Effector memory CD4-positive, alpha-beta T cell (primary cell): Measurements from ENCODE around the gene ZNF581.

Source experiments
- DNase-seq, 3 donors: peaks; one replicate each; pipeline ENCODE4 v3.0.0-alpha.2; 2020
- H3K27ac ChIP-seq: 2 replicates; pipeline ENCODE4 v1.7.0; 2013; ENCODE audit warnings: mild to moderate bottlenecking, low read length, moderate library complexity; ENCODE audit not compliant: insufficient read depth, poor library complexity, severe bottlenecking
- H3K27me3 ChIP-seq: replicated peaks from 2 replicates; pipeline ENCODE4 v1.7.0; 2013; ENCODE audit warnings: mild to moderate bottlenecking, low read length; ENCODE audit not compliant: insufficient read depth, control insufficient read depth, poor library complexity, severe bottlenecking
- H3K36me3 ChIP-seq: 2 replicates; pipeline ENCODE4 v1.7.0; 2013; ENCODE audit warnings: mild to moderate bottlenecking, low read length, moderate library complexity; ENCODE audit not compliant: control insufficient read depth, insufficient read depth
- H3K4me1 ChIP-seq: 2 replicates; pipeline ENCODE4 v1.7.0; 2013; ENCODE audit warnings: low read length, mild to moderate bottlenecking; ENCODE audit not compliant: control insufficient read depth, insufficient read depth, poor library complexity, severe bottlenecking
- H3K4me3 ChIP-seq: 2 replicates; pipeline ENCODE4 v1.7.0; 2013; ENCODE audit warnings: low read length, low read depth, mild to moderate bottlenecking; ENCODE audit not compliant: insufficient read depth, poor library complexity, severe bottlenecking
- H3K9me3 ChIP-seq: 2 replicates; pipeline ENCODE4 v1.7.0; 2013; ENCODE audit warnings: mild to moderate bottlenecking, low read length, moderate library complexity; ENCODE audit not compliant: control insufficient read depth

ZNF581 gene

GRCh38 chr19:55687281-55688201 is 44.1 kb downstream of the ZNF581 start:
- no peaks in the 10 kb centered on the region for H3K9me3 ChIP-seq
- peaks cover 72% of the 10 kb centered on the region for H3K36me3 ChIP-seq
- H3K27me3 ChIP-seq = no peaks in the 10 kb centered on the region
- H3K27ac ChIP-seq = no peak overlapping the region
- DNase-seq = no peak
- no peaks in the 10 kb centered on the region for H3K4me1 ChIP-seq
- no peak overlapping the region for H3K4me3 ChIP-seq

DNA sequence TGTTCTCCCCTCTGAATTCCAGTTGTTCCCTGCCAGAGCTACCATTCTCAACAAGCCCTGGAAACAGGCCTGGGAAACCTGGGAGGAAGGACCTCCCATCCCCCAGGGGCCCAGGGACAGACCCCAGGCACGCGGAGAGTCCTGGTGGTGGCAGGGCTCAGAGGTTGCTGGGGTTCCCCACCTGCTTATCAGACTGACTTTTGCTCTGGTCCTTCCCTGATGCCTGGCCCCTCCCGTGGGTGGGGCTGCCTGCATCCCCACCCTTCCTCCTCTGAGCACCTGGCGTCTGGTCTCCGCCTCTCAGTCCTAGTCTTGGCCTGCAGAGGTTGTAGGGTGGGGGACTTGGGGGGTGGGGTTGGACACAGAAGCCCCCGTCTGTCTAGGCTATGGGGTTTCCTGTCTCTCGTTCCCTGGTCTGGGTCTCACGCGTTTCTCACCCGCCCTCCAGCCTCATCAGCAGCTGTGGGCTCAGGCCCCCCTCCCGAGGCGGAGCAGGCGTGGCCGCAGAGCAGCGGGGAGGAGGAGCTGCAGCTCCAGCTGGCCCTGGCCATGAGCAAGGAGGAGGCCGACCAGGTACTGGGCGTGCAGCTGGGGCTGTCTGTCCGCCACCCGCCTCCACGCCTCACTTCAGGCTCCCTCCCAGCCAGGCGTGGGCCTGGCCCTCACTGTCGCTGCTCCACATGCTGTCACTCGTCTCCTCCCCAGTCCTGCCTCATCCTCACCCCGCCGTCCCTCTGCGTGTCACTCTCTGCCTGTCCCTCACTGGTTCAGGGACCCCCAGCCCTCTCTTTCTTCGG is 45.2 kb downstream of the ZNF581 start:
- H3K36me3 ChIP-seq = peaks cover 81% of the 10 kb centered on the region
- H3K4me3 ChIP-seq = no peak overlapping the region
- no peak overlapping the region for H3K27ac ChIP-seq
- no peaks in the 10 kb centered on the region for H3K27me3 ChIP-seq
- H3K4me1 ChIP-seq = no peaks in the 10 kb centered on the region
- no peaks in the 10 kb centered on the region for H3K9me3 ChIP-seq
- DNase-seq = no peak

DNA sequence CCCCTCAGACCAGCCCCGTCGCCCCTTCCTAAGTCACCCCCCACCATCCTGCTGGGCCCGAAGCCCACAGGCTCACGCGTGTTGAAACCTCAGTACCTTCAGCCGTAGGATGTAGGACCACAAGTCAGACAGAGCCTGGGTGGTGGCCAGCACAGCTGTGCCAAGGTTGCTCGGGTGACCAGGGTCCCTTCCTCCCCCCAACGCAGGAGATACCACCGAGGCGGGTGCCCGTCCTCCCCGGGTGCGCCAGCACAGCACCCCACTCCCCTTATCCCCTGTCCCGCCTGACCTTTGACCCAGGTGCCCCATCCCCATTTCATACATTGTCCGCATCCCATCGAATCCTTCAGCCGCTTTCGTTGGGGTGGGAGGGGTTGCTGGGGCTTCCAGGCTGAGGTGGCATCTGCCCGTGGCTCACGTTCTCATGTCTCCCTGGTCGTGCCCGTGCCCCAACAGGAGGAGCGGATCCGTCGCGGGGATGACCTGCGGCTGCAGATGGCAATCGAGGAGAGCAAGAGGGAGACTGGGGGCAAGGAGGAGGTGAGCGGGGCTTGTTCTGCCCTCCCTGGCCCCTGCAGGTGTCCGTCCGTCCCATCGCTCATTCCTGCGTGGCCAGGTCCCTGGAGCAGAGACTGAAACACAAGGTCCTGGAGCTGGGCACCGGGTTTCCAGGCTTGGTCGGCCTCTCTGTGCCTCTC is 46.1 kb downstream of the ZNF581 start:
- H3K27me3 ChIP-seq = no peaks in the 10 kb centered on the region
- H3K4me1 ChIP-seq = no peaks in the 10 kb centered on the region
- no peak for DNase-seq
- H3K4me3 ChIP-seq = no peak overlapping the region
- H3K27ac ChIP-seq = no peak overlapping the region
- H3K9me3 ChIP-seq = no peaks in the 10 kb centered on the region
- H3K36me3 ChIP-seq = peaks cover 82% of the 10 kb centered on the region

- Histone ChIP-seq H3K9me3 (no peaks in the 10 kb centered on the region), H3K4me3 (no peak overlapping the region), H3K4me1 (no peaks in the 10 kb centered on the region), H3K36me3 (peaks cover 82% of the 10 kb centered on the region), H3K27ac (no peak overlapping the region), H3K27me3 (no peaks in the 10 kb centered on the region)
- no peak for DNase-seq
Measured at GRCh38 chr19:55690109-55690768, 46.8 kb downstream of the ZNF581 start.

- H3K9me3 ChIP-seq = no peaks in the 10 kb centered on the region
- no peak for DNase-seq
- no peak overlapping the region for H3K4me3 ChIP-seq
- no peak overlapping the region for H3K27ac ChIP-seq
- no peaks in the 10 kb centered on the region for H3K27me3 ChIP-seq
- H3K4me1 ChIP-seq = no peaks in the 10 kb centered on the region
- peaks cover 81% of the 10 kb centered on the region for H3K36me3 ChIP-seq
Measured at GRCh38 chr19:55690769-55691545, 47.5 kb downstream of the ZNF581 start.

DNA sequence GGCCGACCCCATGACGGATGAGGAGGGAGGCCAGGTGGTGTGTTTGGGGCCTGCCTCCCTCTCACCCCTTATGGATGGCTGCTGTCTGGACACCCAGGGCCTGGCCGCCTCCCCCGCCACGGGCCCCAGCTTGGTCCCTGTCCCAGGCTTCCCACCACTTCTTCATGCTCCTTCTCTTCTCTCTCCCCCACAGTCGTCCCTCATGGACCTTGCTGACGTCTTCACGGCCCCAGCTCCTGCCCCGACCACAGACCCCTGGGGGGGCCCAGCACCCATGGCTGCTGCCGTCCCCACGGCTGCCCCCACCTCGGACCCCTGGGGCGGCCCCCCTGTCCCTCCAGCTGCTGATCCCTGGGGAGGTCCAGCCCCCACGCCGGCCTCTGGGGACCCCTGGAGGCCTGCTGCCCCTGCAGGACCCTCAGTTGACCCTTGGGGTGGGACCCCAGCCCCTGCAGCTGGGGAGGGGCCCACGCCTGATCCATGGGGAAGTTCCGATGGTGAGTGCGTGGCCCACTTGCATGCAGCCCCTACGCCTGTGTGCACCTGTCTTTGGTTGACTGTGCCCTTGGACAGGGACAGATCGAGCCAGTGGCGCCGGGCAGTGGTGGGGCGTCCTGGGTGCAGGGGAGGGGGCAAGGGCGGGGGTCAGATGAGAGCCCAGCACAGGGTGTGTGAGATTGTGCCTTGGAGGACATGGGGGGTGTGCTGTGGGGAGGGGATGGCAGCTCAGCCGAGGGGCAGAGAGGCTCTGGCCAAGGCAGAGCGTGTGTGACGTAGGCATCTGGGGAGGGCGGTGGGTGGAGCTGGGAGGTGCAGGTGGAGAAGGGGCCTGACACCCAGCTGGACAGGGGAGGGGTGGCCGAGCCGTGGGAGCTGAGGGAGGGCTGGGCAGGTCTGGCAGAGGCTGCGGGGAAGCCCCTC is 48.4 kb downstream of the ZNF581 start:
- peaks cover 80% of the 10 kb centered on the region for H3K36me3 ChIP-seq
- H3K4me3 ChIP-seq = no peak overlapping the region
- no peaks in the 10 kb centered on the region for H3K4me1 ChIP-seq
- H3K27me3 ChIP-seq = no peaks in the 10 kb centered on the region
- H3K9me3 ChIP-seq = no peaks in the 10 kb centered on the region
- no peak for DNase-seq
- H3K27ac ChIP-seq = no peak overlapping the region

DNA sequence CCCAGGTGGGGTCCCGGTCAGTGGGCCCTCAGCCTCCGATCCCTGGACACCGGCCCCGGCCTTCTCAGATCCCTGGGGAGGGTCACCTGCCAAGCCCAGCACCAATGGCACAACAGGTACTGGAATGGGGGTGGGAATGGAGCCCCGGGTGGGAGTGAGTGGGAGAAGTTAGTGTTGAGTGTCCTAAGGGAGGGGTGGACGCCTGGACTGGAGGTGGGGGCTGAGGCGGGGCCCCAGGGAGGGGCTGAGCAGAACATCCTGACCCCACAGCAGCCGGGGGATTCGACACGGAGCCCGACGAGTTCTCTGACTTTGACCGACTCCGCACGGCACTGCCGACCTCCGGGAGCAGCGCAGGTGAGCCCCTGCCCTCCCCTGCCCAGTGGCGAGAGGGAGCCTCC is 49.2 kb downstream of the ZNF581 start:
- H3K27me3 ChIP-seq = no peaks in the 10 kb centered on the region
- no peak overlapping the region for H3K4me3 ChIP-seq
- DNase-seq = no peak
- no peak overlapping the region for H3K27ac ChIP-seq
- H3K9me3 ChIP-seq = no peaks in the 10 kb centered on the region
- H3K36me3 ChIP-seq = peaks cover 83% of the 10 kb centered on the region
- H3K4me1 ChIP-seq = no peaks in the 10 kb centered on the region

DNA sequence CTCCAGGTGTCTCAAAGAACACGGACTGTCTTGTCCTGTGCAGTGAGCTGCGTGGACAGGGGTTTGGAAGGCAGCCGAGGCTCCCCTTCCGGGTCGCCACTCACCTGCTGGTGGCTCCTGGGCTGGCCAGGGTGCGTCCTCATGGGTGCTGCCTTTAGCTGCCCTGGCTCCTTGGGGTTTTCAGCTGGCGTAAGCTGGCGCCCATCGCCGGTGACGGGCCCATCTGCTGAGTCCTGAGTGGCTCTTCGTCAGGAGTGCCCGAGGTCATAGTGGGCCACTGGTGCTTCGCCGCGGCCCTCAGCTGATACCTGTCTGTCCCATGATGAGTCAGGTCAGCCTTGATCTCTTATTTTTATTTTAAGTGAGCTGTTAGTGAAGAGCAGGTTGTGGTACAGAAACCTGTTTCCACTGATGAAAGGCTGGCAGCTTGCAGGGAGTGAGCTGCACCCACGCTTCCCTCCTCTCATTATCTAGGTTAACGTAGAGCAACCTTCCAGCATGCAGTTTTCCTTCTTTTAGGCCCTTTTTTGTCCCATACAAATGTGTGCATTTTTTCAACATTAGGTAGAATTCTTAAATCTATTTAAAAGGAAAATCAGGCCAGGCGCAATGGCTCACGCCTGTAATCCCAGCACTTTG is 50.0 kb downstream of the ZNF581 start:
- H3K4me1 ChIP-seq = no peaks in the 10 kb centered on the region
- no peak for DNase-seq
- no peaks in the 10 kb centered on the region for H3K9me3 ChIP-seq
- no peak overlapping the region for H3K27ac ChIP-seq
- H3K27me3 ChIP-seq = no peaks in the 10 kb centered on the region
- peaks cover 82% of the 10 kb centered on the region for H3K36me3 ChIP-seq
- H3K4me3 ChIP-seq = no peak overlapping the region
